Measurements from ENCODE around the gene ARHGEF3.

ARHGEF3 gene, protein sequence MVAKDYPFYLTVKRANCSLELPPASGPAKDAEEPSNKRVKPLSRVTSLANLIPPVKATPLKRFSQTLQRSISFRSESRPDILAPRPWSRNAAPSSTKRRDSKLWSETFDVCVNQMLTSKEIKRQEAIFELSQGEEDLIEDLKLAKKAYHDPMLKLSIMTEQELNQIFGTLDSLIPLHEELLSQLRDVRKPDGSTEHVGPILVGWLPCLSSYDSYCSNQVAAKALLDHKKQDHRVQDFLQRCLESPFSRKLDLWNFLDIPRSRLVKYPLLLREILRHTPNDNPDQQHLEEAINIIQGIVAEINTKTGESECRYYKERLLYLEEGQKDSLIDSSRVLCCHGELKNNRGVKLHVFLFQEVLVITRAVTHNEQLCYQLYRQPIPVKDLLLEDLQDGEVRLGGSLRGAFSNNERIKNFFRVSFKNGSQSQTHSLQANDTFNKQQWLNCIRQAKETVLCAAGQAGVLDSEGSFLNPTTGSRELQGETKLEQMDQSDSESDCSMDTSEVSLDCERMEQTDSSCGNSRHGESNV

DNA sequence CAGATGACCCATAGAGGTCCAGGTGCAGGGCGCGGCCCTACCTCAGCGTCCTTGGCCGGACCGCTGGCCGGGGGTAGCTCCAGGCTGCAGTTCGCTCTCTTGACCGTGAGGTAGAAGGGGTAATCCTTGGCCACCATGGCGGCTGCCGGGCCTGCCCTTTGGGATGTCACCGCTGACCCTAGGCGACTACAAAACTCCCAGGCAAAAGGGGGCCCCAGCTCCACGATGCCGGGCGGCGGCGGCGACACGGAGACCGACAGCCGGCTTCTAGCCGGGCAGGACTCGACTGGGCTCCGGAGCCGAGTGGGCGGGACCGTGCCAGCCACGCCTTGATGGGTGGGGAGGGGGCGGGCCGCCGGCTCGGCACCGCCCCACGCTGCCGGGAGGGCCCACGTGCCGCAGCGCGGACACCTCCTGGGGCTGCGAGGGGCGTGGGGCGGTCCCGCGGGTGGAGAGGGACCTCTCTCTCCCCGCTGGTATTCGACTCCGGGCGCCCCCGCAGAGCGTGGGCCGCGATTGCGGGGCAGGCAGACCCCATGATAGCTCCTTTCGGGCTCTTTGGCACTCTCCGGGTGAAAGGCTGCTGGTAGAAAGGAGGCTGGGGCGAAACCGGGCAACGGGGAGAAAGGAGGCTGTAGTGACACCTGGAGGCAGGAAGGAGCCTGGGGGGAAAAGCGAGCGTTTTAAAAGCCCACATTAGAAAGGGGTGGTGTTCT, at the start of gene ARHGEF3:
Gene ARHGEF3, minus strand, starts transcription at position 288 of the 716 bp plus-strand sequence. Its CDS starts 151 bp downstream, at position 137.
- peak; percentile 41 for DNase-seq

DNA sequence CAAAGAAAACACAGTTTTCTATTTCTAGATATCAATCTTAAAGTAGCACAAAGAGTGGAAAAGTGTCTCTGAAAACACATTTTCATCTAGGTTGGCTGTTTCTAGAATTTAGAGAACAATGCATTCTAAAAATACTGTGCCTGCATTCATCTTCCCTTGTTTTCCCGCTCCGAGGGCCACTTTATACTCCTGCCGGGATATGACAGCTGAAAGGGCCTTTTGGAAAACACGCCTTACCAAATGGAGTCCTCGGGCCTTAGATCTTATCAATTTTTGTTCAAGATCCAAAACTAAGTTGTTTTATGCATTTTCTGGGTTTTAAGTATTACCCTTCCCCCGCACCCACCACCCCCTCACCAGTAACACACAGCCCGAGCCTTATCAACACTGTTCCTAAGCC, 47.9 kb upstream of the ARHGEF3 start:
- DNase-seq, result no peak

DNA sequence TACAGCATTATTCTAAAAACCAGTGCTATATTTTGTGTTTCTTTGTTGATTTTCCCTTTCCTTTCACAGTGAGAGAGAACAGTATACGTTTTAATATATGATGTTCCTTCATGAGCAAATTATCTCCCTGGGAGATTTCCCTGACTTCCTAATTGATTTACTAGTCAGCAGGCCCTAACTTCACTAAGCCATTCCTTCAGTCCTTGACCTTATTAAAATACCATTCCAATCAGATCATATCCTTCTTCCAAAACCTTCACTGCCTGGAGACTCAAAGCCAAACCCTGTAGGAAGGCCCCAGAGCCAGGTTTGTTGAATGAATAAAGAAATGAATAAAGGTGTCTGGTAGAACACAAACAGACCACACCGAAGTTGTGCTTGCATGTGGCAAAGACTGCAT, 43.8 kb upstream of the ARHGEF3 start:
- no peak for DNase-seq

DNA sequence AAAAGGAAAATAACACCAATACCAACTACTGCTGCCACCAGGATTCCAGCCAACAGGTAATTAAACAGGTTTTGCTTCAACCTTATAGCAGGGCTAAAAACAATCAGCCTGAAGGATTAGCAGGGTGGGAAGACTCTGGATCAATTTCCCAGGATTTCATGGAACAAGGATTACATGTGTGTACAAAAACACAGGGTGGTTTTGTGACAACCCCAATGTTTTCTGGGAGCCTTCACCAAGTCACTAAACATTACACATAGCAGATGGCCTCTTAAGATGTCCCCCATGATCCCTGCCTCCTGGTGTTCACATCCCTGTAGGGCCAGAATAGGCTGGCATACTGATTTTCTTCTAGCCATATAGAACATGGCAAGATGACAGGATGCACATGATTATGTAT, 42.8 kb upstream of the ARHGEF3 start:
- DNase-seq, result no peak

DNA sequence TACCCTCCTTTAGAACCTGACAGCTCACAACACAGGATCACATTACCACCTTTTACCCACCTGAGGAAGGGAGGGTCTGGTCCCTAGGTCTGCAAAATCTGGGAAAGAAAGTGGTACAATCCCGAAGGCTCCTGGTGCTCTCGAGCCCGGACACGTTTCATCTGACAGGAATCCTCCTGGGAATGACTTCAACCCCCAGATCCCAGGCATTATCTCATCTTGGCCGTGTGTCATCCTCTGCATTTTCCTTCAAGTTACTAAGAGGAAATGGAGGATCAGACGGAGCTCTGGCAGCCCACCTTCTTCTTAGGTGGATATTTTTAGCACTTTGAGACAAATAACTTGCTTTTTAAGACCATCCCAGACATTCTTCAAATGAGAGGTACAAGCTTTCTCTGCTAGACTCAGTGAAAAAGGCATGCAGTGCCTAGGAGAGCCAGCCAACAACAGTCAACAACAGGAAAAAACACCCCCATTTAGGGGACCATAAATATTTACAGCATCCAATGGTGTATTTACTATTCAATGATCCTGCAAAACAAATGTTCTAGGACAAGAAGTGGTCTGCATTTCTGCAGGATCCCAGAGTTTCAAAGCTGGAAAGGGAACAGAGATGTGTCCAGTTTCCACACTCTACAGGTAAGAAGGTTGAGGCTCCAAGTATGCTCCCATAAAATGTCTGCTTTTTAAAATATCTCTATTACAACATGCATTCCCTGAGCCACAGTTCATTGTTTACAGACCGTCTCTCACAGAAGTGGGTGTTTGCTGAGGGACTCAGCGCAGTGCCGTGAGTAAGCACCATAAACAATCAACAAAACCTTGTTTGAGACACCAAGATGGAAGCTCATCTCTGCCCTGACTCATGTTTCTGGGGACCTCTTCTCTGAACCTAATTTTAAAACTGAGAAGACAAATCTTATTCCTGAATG, 38.3 kb upstream of the ARHGEF3 start:
- no peak for DNase-seq

DNA sequence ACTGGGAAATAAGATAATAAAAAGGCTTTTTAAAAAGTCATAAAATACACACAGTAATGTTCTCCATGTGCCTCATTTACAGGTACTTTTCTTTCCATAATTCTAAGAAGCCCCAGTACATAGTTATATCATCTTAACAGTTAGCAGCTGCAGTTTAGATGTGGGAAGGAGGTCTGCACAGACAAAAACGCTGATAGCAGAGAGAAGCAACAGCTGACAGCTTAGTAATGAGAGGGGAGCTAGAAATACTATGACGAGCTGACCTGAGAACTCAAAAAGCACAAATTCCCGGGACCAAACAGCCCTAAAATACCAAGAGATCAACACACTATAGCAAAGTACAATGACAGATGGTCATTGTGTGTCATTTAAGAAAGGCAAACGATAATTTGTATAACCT, 36.7 kb upstream of the ARHGEF3 start:
- DNase-seq, result no peak

DNA sequence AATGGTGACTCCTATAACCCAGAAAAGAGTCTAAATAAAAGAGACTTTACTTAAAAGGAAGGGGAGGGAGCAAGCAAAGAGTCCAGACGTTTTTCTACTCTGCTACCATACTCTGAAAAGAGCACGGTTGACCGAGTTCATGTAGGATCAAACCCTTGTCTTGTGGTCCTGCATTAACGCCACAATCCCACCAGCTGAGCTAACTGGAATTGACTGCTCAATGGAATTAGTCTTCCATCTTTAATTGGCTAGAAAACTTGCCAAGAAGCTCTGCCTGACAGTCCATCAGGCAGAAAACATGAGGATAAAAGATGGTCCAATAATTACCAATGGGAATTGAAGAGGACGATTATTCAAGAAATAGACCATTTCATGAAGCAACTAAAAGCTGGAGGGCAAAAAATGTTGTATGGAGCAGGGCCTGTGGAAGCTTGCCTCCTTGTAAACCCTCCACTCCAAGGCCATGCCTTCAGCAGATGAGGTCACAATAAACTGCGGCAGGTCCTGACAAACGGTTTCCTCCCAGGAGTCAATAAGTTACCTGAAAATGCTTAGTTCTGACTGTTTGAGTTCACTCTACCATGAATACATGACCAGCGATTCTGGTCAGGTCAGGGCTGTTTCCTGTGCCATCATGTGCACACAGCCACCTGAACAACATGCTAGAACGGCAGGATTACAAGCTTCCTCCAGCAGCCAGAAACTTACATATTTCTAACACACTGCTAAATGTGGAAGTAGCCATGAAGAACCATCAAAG, 35.6 kb upstream of the ARHGEF3 start:
- DNase-seq, result no peak

DNA sequence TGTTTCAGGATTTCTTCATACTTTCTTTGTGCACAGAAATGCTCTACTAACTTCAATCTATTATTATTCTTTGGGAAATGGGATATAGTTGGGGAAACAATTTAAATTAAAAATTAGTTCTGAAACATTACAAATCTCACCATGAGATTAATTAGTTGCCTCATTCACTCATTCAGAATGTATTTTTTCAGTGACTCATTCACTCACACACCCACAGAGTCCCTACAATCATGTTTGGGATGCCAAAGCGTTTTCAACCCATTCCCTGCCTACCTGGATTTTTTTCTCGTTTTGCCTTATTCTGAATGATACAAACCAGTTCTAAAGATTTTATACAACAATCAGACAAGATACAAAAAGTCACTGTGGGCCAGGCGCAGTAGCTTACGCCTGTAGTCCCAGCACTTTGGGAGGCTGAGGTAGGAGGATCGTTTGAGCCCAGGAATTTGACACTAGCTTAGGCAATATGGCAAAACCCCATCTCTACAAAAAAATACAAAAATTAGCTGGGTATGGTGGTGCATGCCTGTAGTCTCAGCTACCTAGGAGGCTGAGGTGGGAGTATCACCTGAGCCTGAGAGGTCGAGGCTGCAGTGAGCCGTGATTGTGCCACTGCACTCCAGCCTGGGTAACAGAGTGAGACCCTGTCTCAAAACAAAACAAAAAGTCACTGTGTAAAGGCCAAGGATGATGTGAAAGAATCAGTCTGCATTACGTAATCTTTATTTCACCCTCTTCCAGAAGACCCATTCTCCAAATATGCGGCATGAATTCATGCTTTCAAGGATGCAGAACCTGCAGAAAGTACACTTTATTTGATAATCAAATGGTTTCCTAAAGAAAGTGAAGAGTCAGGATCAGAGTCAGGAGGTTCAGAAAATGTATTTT, 34.8 kb upstream of the ARHGEF3 start:
- no peak for DNase-seq

DNA sequence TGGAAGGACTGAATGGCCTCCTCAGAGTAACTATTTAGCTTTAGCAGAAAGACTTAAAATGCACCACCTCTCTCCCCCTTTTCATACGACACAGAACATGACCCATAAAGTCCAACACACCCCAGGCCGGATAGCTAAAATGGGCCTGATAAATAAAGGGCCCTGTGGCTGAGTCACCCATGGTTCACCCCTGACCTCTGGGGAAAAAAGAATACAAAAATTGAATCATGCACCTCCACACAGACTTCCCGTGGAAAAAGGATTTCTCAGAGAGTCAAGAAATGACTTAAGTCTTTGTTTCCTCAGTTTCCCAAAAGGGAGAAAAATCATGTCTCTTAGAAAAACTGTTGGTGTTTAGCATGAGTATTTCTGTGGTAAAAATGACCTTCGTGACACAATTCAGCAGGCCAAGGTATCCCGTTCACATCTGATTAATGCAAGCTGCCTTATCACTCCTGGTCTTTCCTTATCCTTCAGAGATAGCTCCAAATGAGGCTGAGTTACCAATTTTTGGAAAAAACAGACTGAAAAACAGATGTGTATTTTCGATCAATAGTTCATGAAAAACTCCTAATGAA, 34.0 kb upstream of the ARHGEF3 start:
- no peak for DNase-seq

DNA sequence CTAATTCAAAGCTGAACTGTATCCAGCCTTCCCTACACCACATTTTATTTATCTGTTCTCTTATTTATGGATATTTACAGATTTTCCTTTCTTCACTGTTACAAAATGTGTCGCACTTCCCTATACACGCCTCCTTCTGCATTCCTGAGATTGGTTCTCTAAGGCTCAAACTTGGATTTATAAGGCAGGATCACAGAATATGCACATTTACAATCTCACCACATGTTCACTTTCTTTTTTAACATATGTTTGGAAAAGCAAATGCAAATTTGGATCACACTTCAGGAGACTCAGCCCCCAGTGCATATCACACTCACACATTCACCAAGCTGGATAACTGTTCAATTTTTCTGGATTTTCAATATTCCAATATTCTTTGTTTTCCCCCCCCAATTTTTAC, 31.8 kb upstream of the ARHGEF3 start:
- no peak for DNase-seq

DNA sequence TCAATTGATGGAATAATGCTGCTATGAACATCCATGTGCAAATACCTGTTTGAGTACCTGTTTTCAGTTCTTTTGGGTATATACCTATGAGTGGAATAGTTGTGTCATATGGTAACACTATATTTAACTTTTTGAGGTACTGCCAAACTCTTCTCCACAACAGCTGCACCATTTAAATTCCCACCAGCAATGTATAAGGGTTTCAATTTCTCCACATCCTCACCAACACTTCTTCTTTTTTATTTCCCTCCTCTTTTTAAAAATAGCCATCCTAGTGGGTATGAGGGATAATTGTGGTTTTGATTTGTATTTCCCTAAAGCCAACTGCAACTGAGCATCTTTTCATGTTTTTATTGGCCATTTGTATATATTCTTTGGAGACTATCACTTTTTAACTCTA, 31.3 kb upstream of the ARHGEF3 start:
- DNase-seq, result no peak

DNA sequence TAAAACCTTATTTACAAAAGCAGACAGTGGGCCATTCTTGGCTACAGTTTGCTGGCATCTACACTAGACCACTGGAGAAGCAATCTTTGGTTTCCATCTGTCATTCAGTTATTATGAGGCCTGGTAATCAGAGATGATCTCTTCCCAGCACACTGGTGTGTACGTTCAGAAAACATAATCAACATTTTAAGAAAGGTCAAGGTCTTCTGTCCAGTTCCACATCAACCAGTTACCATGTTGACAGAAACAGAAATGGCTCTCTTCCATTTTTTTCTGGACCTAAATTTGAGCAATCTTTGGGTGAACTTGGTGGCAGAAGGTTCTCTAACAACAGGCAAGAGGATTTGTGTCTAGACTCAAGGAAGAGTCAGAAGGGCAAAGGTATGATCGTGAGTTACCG, 29.8 kb upstream of the ARHGEF3 start:
- DNase-seq, result no peak

DNA sequence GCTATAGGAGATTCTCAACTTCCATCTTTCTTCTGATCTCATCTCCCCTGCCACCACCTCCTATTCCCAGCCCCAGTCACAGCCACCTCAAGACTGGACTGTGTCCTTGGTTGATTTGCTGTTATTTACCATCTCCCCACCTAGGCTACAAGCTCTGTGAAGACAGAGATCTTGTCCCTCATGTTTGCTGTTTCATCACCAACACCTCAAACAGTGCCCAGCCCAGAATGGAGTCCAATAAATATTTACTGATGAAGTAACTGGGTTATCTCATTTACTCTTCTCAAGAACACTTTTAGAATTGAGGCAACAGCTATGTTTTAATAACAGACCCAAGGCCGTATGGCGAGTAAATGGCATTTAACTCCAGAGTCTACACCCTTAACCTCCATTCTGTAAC, 29.1 kb upstream of the ARHGEF3 start:
- no peak for DNase-seq

DNA sequence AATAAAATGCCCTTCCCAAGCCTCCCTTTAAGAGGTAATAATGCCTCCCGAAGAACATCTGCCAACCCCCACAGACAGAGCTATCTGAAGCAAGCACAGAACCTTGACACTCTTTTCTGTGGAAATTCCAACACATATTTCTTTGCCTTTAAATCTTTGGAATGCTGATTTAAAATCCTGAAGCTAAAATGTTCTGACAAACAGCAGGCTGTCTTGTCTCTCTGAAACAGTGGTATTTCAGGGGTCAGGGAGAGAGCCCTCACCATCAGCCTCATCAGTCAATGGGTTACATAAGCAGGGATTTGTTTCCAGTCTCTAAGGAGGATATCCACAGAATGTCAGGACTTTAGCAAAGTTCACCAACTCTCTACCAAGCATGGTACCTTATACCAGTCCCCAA, 27.8 kb upstream of the ARHGEF3 start:
- DNase-seq, result no peak

DNA sequence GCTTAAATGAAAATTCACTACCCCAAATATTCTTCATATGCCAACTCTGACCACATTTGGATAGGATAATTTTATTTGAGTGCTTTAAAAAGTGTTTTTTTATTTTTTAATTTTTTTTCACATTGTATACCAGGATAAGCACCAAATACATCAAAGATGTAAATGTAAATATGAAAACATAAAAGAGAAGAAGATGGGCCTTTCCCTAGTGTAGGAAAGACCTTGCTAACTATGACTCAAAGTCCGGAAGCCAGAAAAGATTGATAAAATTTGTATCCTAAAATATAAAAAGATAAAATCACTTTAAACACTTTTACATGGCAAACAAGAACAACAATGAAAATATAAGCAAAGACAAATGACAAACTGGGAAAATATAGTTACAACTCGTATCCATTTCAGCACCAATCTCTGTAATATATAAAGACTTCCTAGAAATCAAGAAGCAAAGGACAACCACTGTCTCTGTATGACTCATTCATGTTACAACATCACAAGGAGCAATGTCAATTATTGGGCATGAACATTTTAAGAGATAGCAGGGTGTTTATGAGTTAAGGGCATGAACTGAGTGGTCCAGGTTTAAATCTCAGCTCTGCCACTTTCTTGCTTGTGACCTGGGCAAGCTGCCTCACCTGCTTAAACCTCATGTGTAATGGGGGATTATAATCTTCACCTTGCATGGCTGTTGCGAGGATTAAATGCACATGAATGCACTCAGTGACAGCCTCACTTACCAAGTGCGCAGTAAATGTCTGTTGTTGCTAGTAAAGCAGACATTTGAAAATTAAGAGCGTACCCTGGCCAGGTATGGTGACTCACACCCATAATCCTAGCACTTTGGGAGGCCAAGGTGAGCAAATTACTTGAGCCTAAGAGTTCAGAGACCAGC, 25.3 kb upstream of the ARHGEF3 start:
- no peak for DNase-seq

DNA sequence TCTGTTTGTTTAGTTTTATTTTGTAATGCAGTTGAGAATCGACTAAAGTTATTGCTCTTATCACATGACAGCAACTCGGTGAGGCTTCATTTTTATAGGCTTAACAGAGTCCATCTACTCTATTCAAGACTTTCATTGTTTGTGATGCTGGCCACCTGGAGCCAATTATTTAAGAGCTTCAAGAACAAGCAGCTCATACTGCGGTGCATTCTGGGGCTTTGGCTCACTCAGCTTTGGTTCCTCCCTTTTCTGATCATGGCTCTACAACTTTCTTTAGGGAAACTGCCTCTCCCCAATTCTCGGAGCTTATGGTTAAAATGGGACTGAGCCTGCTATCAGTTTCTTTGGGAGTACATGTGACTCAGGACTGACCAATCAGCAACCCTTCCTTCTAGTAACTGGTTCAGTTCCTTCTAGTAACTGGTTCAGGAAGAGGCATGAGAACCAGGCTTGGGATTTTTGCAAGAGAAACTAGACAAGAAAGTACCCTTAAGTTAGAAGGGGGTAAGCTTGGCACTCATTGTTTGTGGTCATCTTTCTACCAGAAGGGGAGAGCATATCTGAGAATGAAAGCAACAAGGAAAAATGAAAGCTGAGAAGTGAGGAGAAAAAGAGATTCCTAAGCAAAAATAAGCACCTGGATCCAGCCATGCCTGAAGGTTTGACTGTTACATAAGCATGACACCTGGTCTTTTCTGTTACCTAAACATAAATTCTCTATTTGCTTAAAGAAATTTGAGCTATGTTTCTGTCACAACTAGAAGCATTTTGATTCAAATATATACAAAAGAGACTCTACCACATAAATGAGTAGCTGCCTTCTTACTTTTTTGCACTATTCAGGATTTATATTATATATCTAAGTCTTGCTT, 24.1 kb upstream of the ARHGEF3 start:
- no peak for DNase-seq

DNA sequence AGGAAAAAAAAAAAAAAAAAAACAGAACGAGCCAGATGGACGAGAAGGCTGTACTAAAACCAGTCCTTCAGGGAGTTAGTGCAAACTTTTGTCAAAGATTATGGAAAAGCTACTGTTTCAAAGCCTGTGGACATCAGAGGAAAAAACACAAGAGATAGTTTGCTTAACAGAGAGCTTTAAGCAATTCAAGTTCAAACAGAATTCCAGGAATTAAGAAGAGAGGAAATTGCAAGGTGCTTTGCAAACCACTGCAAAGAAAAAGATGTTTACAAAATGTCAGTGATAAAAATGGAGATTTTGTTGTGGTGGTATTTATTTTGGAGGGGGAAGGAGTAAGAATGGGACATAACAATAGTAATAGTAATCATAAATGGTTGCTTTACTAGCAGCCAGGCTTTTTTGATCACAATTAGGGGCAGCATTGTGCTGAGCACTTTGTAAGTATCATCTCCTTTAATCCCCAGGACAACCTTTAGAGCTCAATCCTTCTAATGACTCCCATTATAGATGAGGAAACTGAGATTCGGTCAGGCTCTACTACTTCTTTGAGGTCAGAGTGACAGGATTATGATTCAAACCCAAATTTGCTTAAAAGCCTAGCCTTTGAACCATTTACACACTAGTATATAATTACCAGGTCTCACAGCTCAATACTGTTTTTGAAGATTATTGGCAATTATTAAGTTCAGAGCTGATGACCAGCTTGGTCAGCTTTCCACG, 22.4 kb upstream of the ARHGEF3 start:
- no peak for DNase-seq

DNA sequence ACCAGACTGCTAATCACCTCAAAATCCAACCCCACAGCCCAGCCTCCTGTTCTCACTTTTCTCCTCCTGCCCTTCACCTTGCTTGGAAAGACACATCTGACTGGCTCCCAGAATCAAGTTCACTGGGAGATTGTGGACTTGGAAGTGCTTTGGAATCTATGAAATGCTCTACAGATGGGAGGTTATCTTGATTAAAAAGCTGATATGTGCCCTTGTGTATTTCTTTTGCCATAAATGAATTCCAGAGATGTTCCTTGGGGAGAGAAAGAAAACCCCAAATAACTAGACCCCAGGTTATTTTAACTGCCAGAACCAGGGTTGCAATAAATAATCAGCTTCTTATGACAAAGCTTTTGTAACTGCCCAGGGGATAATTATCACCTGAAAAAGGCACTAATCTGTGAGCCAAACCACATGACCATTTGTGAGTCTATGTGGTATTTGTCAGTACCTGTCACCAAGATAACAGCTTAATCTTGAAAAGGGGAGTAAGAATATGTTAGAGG, 21.7 kb upstream of the ARHGEF3 start:
- DNase-seq, result no peak
